C4-2B (cell line): ENCODE results near the gene B3GNT9.

ENCODE experiments used
- H3K27ac ChIP-seq: fragments of 450-650 bp; 2 replicates; pipeline ENCODE4 v1.5.1; 2017
- ZFX ChIP-seq: fragments of 450-650 bp; IDR thresholded peaks from 2 replicates; pipeline ENCODE4 v1.6.1; 2017
- TF ChIP-seq, protein P1 (sequence below): fragments of 450-650 bp; conservative IDR thresholded peaks from 2 replicates; pipeline ENCODE4 v1.5.1; 2017; ENCODE audit warnings: mild to moderate bottlenecking

B3GNT9 gene

DNA sequence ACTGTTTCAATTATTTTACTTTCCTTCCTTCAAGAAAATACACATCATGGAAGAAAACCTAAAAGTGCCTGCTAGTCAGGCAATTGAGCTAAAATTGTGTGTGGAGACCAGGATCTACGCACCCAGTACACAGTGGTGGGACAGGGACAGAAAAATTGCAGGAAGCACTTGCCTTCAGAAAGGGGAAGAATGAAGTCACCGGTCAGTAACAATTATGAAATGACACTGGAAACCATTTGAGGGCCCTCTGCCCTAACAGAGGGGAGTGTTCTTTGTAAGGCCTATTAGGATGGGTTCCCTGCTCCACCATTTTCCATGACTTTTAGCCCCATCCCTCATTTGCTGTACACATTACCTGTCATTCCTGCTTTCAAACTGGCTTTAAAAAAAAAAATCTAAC lies 45.6 kb downstream of the B3GNT9 start:
- H3K27ac ChIP-seq: peak overlapping the region; percentile 55; the same call in 1 of the 2 replicates
- TF ChIP-seq, protein P1, sequence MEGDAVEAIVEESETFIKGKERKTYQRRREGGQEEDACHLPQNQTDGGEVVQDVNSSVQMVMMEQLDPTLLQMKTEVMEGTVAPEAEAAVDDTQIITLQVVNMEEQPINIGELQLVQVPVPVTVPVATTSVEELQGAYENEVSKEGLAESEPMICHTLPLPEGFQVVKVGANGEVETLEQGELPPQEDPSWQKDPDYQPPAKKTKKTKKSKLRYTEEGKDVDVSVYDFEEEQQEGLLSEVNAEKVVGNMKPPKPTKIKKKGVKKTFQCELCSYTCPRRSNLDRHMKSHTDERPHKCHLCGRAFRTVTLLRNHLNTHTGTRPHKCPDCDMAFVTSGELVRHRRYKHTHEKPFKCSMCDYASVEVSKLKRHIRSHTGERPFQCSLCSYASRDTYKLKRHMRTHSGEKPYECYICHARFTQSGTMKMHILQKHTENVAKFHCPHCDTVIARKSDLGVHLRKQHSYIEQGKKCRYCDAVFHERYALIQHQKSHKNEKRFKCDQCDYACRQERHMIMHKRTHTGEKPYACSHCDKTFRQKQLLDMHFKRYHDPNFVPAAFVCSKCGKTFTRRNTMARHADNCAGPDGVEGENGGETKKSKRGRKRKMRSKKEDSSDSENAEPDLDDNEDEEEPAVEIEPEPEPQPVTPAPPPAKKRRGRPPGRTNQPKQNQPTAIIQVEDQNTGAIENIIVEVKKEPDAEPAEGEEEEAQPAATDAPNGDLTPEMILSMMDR: no peak
- no peak for TF ChIP-seq ZFX

DNA sequence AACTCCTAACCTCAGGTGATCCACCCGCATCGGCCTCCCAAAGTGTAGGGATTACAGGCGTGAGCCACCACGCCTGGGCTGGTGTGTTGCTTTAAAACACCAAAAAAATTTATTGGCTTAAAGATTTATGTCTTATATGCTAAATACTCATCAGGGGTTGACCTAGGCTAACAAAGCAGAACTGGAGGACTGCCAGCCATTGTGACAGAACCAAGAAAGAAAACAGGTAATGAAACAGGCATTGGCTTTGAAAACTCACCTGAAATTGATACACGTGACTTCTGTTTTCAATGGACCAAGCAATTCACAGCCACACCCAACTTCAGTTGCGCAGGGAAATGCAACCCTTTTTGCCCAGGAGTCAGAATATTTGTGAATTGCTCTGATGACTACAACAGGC lies 46.0 kb downstream of the B3GNT9 start:
- TF ChIP-seq, protein P1: no peak
- no peak for TF ChIP-seq ZFX
- H3K27ac ChIP-seq: peak overlapping the region; percentile 55

DNA sequence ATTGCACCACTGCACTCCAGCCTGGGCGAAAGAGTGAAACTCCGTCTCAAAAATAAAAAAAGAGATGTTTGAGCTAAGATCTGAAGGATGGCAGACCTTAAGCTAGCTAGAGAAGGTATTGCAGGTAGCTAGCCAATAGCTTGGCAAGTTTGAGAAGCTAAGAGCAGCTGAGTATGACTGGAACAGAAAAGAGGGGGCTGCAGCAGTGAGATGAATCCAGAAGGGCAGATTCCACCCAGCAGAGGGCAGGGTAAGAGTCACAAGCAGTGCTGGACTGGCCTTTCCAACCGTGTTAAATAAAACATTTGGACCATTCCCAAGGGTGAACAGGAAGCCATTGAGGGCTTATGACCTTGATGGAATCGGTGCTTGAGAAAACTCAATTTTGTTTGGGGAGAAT lies 46.7 kb downstream of the B3GNT9 start:
- TF ChIP-seq, protein P1: peak; percentile 58
- TF ChIP-seq ZFX: no peak
- H3K27ac ChIP-seq: peak overlapping the region; percentile 55

DNA sequence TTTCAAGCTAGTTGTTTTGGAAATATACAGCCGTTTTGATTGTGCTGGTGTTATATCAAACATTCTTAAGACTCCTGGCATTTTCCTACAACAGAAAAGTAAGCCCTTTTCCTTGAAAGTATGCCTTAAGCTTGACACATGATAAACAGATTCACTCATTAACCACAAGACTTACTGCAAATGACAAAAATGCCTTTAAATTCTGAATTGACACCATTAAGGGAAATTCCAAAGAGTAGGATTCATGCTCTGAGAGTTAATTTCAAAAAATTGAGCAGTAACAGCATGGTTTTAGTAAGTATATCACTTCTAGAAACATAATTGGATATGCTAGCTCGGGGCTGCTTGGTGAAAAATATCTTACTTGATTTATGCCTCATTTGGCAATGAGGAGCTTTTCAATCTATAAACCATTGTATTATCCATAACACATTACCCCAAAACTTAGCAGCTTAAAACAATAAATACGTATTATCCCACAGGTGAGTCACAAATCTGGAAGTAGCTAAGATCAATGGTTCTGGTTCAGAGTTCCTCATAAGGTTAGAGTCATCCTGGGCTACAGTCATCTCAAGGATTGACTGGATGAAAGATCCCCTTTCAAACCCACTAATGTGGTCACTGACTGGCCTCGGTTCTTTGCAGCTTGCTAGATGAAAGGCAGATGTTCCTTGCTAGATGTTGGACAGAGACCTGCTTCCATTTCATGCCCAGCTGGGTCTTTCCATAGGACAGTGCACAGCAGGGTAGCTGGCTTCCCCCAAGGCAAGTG lies 49.3 kb downstream of the B3GNT9 start:
- no peak overlapping the region for H3K27ac ChIP-seq
- TF ChIP-seq, protein P1: peak; percentile 37
- TF ChIP-seq ZFX: no peak

DNA sequence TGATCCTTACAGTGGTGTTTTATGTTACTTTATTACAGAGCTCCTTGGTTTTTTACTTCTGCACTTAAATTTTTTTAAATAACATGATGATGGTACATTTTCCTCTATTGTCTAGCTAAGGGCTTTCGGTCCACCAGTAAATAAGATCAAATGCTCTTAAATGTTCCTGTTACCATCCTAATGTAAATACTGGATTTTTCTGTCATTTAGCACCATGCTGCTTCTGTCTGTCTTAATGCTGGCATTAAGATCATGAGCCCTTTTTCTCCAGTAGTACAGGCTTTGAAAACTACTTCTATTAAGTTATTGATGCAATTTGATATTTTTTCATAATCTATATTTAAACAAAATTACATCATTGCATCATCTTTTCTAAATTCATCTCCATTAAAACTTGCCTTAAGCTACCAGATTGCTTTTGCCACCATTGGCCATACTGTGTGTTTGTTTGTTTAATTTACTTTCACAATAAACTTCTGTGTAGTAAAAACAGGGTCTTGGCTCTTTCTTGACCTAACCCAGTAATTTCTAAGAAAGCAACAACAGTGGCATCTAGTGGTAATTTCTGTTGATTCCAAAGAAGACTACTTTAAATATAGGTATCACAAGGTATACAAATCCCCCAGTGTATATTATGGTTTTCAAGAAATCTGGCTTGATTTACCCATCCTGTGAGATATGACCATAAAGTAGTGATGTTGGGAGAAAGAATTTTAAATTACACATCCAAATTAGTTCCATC lies 50.1 kb downstream of the B3GNT9 start:
- no peak overlapping the region for H3K27ac ChIP-seq
- TF ChIP-seq, protein P1: peak; percentile 51
- TF ChIP-seq ZFX: no peak

DNA sequence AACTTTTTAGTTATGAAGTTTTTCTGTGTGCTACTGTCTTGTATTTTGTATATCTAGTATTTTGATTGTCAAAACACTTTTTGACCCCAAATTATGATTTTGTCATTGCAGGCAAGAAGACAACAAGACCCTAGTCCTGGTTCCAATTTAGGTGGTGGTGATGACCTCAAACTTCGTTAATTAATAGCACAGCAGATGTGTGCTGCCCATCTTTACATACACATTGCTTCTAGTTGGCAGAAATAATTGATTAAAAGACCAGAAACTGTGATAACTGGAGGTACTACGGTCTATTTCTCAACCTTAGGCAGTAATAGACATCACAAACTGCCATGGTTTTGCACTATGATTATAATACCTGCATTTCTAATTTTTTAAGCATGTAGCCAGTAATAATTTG lies 52.2 kb downstream of the B3GNT9 start:
- TF ChIP-seq ZFX: no peak
- TF ChIP-seq, protein P1: no peak
- no peak overlapping the region for H3K27ac ChIP-seq
